NCI-H2107 (cell line): ENCODE measurements around the gene SDHAF4.
"Not testable (repeated sequence)": the region's sequence is repeated elsewhere in the genome, so short reads cannot be mapped to it uniquely, and the experiment has no call there.

Experiments used
- DNase-seq: peaks from one replicate; lab custom pipeline; 2025; lab: John Stamatoyannopoulos, UW

Gene SDHAF4

DNA sequence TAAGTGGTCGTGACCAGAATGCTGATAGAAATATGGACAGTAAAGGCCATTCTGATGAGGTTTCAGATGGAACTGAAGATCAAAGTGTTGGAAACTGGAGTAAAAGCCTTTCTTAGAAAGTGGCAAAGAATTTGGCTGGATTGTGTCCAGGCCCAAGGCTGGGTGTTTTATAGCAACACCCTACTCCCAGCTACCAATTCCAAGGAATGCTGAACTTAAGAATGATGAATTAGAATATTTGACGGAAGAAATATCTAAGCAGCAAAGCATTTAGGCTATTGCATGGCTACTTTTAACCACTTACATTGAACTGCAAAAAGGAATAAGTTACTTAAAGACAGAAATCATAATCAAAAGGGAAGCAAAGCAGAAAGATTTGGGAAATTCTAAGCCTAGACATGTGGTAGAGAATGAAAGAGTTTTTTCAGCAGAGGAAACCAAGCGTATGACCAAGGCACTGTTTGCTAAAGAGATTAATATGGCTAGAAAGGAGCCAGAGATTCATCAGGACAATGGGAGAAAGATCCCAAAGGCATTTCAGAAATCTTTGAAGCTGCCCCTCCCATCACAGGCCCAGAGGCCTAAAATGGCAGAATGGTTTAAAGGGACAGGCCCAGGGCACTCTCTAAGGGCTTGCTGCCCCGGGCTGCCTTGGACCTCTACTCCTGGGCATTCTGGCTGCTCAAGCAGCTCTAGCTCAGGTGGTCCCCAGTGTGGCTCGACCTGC is 25.8 kb downstream of the SDHAF4 start:
- no peak for DNase-seq

DNA sequence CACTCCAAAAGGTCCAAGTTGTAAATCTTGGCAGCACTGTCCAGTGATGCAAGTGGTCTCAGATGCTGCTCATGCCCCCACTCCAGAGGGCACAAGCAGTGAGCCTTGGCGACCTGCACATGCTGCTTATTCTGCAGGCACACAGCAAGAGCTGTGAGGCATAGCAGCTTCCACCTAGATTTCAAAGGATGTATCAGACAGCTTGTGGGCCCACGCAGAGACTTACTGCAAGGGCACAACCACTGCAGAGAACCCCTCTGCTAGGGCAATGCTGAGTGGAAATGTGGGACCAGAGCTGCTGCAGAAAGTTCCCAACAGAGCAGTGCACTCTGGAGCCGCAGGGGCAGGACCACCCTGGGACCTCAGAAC is 26.4 kb downstream of the SDHAF4 start:
- no peak for DNase-seq

DNA sequence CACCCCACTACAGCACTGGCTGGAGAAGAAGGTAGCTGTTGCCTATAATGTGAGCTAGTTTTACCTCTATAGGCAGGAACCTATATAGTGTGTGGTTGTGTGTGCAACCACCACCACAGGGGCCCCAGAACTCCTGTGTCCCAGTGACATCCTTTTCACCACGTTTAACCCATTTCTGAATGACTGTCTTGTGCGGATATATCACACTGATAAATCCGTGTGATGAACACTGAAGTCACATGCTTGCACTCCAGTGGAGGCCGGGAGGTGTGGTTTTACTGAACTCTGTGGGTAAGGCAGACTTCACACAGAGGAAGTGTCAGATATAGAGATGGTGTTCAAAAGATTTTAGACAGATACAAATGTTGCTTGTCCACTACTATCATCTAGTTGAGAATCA is 32.5 kb downstream of the SDHAF4 start:
- DNase-seq, result no peak

- DNase-seq, result no peak
These were observed 34.3 kb downstream of the SDHAF4 start for GRCh38 chr6:70601014-70601413.

GRCh38 chr6:70604254-70604653 is 37.5 kb downstream of the SDHAF4 start:
- no peak for DNase-seq

GRCh38 chr6:70607371-70607770 is 40.6 kb downstream of the SDHAF4 start:
- not testable (repeated sequence) for DNase-seq

- not testable (repeated sequence) for DNase-seq
These were observed 42.5 kb downstream of the SDHAF4 start for GRCh38 chr6:70609181-70609580.

- DNase-seq, result no peak
These were observed 50.1 kb downstream of the SDHAF4 start for GRCh38 chr6:70616728-70617260.

DNA sequence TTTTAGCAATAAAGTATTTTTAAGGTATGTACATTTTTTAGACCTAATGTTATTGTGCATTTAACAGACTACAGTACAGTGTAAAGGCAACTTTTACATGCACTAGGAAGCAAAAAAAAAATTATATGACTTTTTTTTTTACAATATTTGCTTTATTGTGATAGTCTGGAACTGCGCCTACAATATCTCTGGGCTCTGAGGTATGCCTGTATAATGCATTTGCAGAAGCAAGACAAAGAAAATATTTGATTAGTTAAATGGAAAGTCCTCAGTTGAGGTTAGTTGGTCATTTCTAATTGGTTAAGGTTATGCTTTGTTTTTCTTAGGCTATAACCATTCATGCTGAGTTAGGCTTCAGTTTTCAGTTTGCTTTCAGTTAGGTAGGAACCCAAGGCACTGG is 54.0 kb downstream of the SDHAF4 start:
- no peak for DNase-seq

GRCh38 chr6:70622461-70622860 is 55.7 kb downstream of the SDHAF4 start:
- DNase-seq, result no peak

- no peak for DNase-seq
These were observed 58.7 kb downstream of the SDHAF4 start for GRCh38 chr6:70625436-70625835.

GRCh38 chr6:70627500-70628254 is 60.9 kb downstream of the SDHAF4 start:
- no peak for DNase-seq

- no peak for DNase-seq
These were observed 63.2 kb downstream of the SDHAF4 start for GRCh38 chr6:70629929-70630328.

- no peak for DNase-seq
These were observed 67.1 kb downstream of the SDHAF4 start for GRCh38 chr6:70633870-70634269.

DNA sequence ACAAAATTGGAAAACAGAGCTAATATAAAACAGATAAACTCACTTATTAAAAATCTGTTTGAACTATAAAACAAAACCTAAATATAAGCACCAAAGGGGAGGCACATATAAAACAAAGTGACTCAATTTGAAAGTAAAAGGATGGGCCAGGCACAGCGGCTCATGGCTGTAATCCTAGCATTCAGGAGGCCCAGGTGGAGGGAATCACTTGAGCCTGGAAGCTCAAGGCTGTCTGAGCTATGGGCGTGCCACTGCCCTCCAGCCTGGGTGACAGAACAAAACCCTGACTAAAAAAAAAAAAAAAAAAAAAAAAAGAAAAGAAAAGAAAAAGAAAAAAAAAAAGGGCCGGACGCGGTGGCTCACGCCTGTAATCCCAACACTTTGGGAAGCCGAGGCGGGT is 69.9 kb downstream of the SDHAF4 start:
- no peak for DNase-seq

DNA sequence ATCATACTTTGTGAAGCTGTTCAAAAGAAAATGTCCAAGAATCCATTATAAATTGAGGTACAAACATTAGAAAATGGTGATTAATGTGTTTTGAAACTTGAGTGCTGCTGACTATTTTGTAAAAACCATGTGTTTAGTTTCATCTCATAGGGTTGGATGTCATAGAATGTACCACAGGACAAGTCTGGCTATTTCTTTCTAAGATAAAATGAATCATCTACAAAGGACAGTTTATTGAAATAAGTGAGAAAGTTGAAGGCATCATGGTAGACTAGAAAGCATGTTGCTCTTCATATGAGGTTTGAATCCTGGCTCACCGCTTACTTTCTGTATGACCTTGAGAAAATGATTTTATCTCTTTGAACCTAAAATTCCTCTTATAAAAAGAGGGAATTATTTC is 71.7 kb downstream of the SDHAF4 start:
- no peak for DNase-seq
